Esophagus squamous epithelium (tissue), 5 donors: ENCODE results near the gene EYS. TPM values are rescaled to one million over a fixed set of nuclear protein-coding genes. Genes with fewer than 3 reads are reported as not detected.

Experiments used
- DNase-seq: peaks from one replicate; lab custom pipeline; 2025; lab: John Stamatoyannopoulos, UW
- H3K27ac ChIP-seq, 4 donors: fragments of 200-600 bp; sonication (generic); one replicate each; pipeline ENCODE4 v1.5.1; 2016 to 2019; ENCODE audit warnings: mild to moderate bottlenecking in 1 of 4
- H3K27me3 ChIP-seq, 4 donors: fragments of 200-600 bp; sonication (generic); 1 replicate in 3 of 4; 2 replicates in 1 of 4; pipeline versions ENCODE4 v1.5.1 to v1.6.0; 2017 to 2021; ENCODE audit warnings: antibody characterized with exemption in 1 of 4
- H3K36me3 ChIP-seq, 3 donors: fragments of 200-600 bp; sonication (generic); one replicate each; pipeline ENCODE4 v1.5.1; 2016 to 2019
- H3K4me1 ChIP-seq, 3 donors: fragments of 200-600 bp; sonication (generic); one replicate each; pipeline ENCODE4 v1.5.1; 2017 to 2019
- H3K4me3 ChIP-seq, 4 donors: fragments of 200-600 bp; sonication (generic); 1 replicate in 3 of 4; 2 replicates in 1 of 4; pipeline ENCODE4 v1.5.1; 2016 to 2019; ENCODE audit warnings: mild to moderate bottlenecking in 2 of 4, moderate library complexity in 1 of 4
- H3K9me3 ChIP-seq, 3 donors: fragments of 200-600 bp; sonication (generic); one replicate each; pipeline ENCODE4 v1.5.1; 2016 to 2019
- POLR2A ChIP-seq, 4 donors: fragments of 450-650 bp; IDR thresholded peaks; one replicate each; pipeline ENCODE4 v1.6.1; 2017; ENCODE audit warnings: antibody characterized with exemption in 4 of 4, mild to moderate bottlenecking in 4 of 4, moderate library complexity in 3 of 4
- WGBS, 2 donors: methylation state at CpG; one replicate each; pipeline ENCODE4 v1.1.5; 2018; 5-methylcytosine and 5-hydroxymethylcytosine counted together
- intact Hi-C: fragments of 100-400 bp; cut with DNase I; formaldehyde crosslinking; loops from one replicate; pipeline ENCODE4 v1.15.0; 2022
- total RNA-seq, 4 donors: library from RNA; depleted of rRNA; stranded (reverse); fragments of >200 nt; gene quantifications; one replicate each; pipeline ENCODE4 v1.1.0, GENCODE V29; 2016
- TF ChIP-seq, protein P1 (sequence below), 6 experiments: fragments of 450-650 bp in 4 of 6; fragments of 200-600 bp in 2 of 6; sonication (generic) in 2 of 6; IDR thresholded peaks; one replicate each; pipeline ENCODE4 v1.5.1; 2016 to 2019; ENCODE audit warnings: antibody characterized with exemption in 6 of 6, mild to moderate bottlenecking in 4 of 6, moderate library complexity in 4 of 6
- donor health status: DM: yes; HTN: yes; CAD: no.

EYS gene
- total RNA-seq, 4 donors from 2014 or later, result 0.87 TPM; not detected in 3

DNA sequence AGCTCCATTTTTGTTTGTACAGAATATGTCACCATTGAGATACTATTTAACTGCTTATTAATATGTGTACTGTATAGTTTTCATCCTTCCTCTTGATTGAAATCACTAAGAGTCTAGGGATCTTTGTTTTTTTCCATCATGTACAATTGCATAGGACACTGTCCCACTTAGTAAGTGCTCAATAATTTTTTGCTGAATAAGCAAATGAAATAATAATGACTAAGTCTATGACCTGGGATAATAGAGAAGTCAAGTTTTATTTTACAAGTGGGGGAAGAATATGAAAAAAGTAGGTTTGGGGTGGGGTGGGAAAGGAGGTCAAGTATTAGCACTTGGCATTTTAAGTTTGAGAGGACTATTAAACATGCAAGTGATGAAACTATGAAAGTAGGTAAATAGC, 4.5 kb upstream of the EYS start:
- Histone ChIP-seq H3K4me1 (no peaks in the 10 kb centered on the region), H3K27ac (no peak overlapping the region), H3K27me3 (no peaks in the 10 kb centered on the region), H3K4me3 (no peak overlapping the region), H3K36me3 (no peaks in the 10 kb centered on the region), H3K9me3 (no peaks in the 10 kb centered on the region)
- intact Hi-C loops, result no loop called here
- TF ChIP-seq POLR2A (IDR thresholded peaks at IDR 0.05), result no peak
- TF ChIP-seq, protein P1, sequence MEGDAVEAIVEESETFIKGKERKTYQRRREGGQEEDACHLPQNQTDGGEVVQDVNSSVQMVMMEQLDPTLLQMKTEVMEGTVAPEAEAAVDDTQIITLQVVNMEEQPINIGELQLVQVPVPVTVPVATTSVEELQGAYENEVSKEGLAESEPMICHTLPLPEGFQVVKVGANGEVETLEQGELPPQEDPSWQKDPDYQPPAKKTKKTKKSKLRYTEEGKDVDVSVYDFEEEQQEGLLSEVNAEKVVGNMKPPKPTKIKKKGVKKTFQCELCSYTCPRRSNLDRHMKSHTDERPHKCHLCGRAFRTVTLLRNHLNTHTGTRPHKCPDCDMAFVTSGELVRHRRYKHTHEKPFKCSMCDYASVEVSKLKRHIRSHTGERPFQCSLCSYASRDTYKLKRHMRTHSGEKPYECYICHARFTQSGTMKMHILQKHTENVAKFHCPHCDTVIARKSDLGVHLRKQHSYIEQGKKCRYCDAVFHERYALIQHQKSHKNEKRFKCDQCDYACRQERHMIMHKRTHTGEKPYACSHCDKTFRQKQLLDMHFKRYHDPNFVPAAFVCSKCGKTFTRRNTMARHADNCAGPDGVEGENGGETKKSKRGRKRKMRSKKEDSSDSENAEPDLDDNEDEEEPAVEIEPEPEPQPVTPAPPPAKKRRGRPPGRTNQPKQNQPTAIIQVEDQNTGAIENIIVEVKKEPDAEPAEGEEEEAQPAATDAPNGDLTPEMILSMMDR (IDR thresholded peaks at IDR 0.05), result no peak
- DNase-seq, result no peak

DNA sequence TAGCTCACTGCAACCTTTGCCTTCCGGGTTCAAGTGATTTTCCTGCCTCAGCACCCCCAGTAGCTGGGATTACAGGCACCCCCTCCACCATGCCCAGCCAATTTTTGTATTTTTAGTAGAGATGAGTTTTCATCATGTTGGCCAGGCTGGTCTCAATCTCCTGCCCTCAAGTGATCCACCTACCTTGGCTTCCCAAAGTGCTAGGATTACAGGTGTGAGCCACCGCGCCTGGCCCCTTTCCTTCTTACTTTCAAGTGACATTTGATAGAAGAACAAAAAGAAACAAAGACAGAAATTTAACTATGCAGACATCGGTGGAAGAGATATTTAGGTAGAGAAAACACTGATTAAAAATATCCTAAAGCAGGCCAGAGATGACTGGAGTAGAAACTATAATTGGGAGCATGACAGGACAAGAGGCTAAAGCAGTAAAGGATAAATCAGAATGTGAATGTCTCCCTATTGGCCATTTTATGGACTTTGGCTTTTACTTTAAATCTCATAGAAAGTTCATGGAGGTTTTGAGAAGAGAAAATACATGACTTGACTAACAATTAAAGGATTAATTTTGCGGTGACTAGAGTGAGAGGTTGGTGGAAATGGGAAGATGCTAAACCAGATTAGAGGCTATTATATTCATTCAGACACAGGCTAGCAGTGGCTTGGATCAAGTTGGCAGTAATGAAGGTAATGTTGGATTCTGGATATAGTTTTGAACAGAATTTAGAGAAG, 2.2 kb upstream of the EYS start:
- Histone ChIP-seq H3K27me3 (no peaks in the 10 kb centered on the region), H3K27ac (no peak overlapping the region), H3K36me3 (no peaks in the 10 kb centered on the region), H3K4me1 (no peaks in the 10 kb centered on the region), H3K9me3 (no peaks in the 10 kb centered on the region), H3K4me3 (no peak overlapping the region)
- TF ChIP-seq, protein P1 (IDR thresholded peaks at IDR 0.05), result no peak
- no peak for TF ChIP-seq POLR2A (IDR thresholded peaks at IDR 0.05)
- DNase-seq, result no peak
- intact Hi-C loops, result no loop called here
- 83 to 96% methylated on average over 5 of the region's 5 CpGs for WGBS, 2 donors

DNA sequence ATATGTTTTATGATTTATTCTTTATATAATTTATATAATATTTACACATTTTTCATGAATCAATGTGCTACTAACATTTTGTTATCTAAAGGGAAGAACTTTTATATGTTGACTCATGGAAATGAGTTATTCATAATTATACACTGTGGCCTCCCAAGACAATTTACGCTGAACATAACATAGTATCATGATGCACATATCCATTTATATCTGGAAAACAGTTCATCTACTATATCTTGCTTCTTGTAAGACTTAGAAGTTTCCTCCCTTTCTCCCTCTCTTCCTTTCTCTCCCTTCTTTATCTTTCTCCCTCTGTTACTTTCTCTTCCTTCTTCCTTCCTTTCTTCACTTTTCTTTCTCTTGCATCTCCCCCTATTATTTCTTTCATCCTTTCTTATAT, 1.1 kb upstream of the EYS start:
- intact Hi-C loops, result no loop called here
- Histone ChIP-seq H3K9me3 (no peaks in the 10 kb centered on the region), H3K4me1 (no peaks in the 10 kb centered on the region), H3K27me3 (no peaks in the 10 kb centered on the region), H3K27ac (no peak overlapping the region), H3K36me3 (no peaks in the 10 kb centered on the region), H3K4me3 (no peak overlapping the region)
- DNase-seq, result no peak
- 94 to 95% methylated on average over 1 of the region's 1 CpG for WGBS, 2 donors
- TF ChIP-seq, protein P1 (IDR thresholded peaks at IDR 0.05), result no peak
- no peak for TF ChIP-seq POLR2A (IDR thresholded peaks at IDR 0.05)

DNA sequence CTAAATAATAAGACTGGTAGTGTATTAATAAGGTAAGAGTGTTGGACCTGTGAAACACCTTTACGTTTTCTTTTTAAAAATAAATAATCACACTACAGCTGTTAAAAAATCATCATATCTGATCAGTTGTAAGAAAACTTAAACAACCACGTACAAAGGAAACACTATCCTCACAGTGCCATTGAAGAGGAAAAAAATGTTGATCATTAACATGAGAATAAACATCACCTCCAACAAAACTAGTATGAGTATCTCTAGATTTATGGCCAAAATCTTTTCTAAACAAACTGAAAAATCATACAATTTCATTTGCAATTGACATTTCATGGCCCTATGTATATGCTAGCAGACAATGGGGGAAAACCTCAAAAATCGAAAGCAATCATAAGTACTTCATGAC, 590 bp downstream of the EYS start:
- Histone ChIP-seq H3K4me3 (no peak overlapping the region), H3K27ac (no peak overlapping the region), H3K9me3 (no peaks in the 10 kb centered on the region), H3K27me3 (no peaks in the 10 kb centered on the region), H3K36me3 (no peaks in the 10 kb centered on the region), H3K4me1 (no peaks in the 10 kb centered on the region)
- TF ChIP-seq POLR2A (IDR thresholded peaks at IDR 0.05), result no peak
- TF ChIP-seq, protein P1 (IDR thresholded peaks at IDR 0.05), result no peak
- DNase-seq, result no peak
- intact Hi-C loops, result no loop called here
- 55 to 59% methylated on average over 3 of the region's 3 CpGs for WGBS, 2 donors

DNA sequence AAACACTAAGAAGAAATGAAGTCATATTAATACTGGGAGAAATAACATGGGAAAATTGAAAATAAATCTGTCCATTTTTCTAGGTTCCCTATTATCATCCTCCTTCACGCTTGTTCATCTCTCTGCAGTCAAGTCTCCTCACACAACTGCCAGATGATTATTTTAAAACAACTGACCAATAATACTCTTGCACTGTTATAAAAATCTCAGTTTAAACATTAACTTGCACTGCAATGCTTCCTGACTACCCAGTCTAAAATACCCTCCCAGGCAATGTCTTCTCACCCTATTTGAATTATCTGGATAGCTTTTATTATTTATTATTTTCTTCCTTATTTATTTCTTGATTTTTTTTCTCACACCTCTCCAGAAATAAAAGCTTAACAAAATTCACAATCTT, 5.7 kb downstream of the EYS start:
- whole genome bisulfite sequencing, 2 donors, result 73 to 81% methylated on average over 1 of the region's 1 CpG

More for the DNA sequence above, 5.7 kb downstream of the EYS start:
- no peak overlapping the region for H3K4me3 ChIP-seq
- no peaks in the 10 kb centered on the region for H3K9me3 ChIP-seq
- no peak overlapping the region for H3K27ac ChIP-seq
- intact Hi-C loops, result no loop called here
- TF ChIP-seq, protein P1 (IDR thresholded peaks at IDR 0.05), result no peak
- TF ChIP-seq POLR2A (IDR thresholded peaks at IDR 0.05), result no peak
- no peaks in the 10 kb centered on the region for H3K4me1 ChIP-seq
- no peaks in the 10 kb centered on the region for H3K36me3 ChIP-seq
- DNase-seq, result no peak
- H3K27me3 ChIP-seq, result no peaks in the 10 kb centered on the region
